ENCODE measurements around the gene CYP2A13.
A peak's percentile ranks its signal among the peaks of the same experiment; 100 is the strongest.
"Not testable (repeated sequence)": the region's sequence is repeated elsewhere in the genome, so short reads cannot be mapped to it uniquely, and the experiment has no call there.

The CYP2A13 gene

GRCh38 chr19:41089959-41090358, 1.7 kb downstream of the CYP2A13 start:
- Histone ChIP-seq H3K36me3 (no peaks in the 10 kb centered on the region), H3K27ac (no peak overlapping the region), H3K4me3 (no peak overlapping the region), H3K9me3 (no peaks in the 10 kb centered on the region), H3K9ac (no peak overlapping the region), H3K4me2 (no peak overlapping the region), H3K27me3 (no peaks in the 10 kb centered on the region), H3K4me1 (no peaks in the 10 kb centered on the region), H4K20me1 (no peaks in the 10 kb centered on the region)
- no peak for TF ChIP-seq Cebpa-rat (IDR thresholded peaks at IDR 0.05)

DNA sequence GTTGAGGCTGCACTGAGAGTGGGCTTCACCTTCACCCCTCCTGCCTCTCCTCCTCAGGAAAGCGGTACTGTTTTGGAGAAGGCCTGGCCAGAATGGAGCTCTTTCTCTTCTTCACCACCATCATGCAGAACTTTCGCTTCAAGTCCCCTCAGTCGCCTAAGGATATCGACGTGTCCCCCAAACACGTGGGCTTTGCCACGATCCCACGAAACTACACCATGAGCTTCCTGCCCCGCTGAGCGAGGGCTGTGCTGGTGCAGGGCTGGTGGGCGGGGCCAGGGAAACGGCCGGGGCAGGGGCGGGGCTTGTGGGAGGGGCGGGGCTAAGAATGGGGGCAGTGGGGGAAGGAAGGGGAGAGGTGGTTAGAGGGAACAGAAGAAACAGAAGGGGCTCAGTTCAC, 7.5 kb downstream of the CYP2A13 start:
- H3K4me3 ChIP-seq: no peak overlapping the region
- H3K4me2 ChIP-seq: no peak overlapping the region

GRCh38 chr19:41096353-41096752, 8.1 kb downstream of the CYP2A13 start:
- no peak for TF ChIP-seq Cebpa-rat (IDR thresholded peaks at IDR 0.05)
- H3K27me3 ChIP-seq: no peaks in the 10 kb centered on the region
- H3K4me2 ChIP-seq: no peak overlapping the region

More for the DNA sequence above, 7.5 kb downstream of the CYP2A13 start:
- H3K9me3 ChIP-seq: peaks cover 27% of the 10 kb centered on the region
- H3K4me1 ChIP-seq: no peaks in the 10 kb centered on the region
- H3K9ac ChIP-seq: no peak overlapping the region
- no peak overlapping the region for H3K27ac ChIP-seq
- H3K27me3 ChIP-seq: no peaks in the 10 kb centered on the region
- no peaks in the 10 kb centered on the region for H4K20me1 ChIP-seq
- no peak for TF ChIP-seq Cebpa-rat (IDR thresholded peaks at IDR 0.05)
- no peaks in the 10 kb centered on the region for H3K36me3 ChIP-seq

GRCh38 chr19:41097302-41097701, 9.1 kb downstream of the CYP2A13 start:
- H3K27ac ChIP-seq: no peak overlapping the region
- H3K9ac ChIP-seq: no peak overlapping the region
- H3K4me2 ChIP-seq: no peak overlapping the region
- no peaks in the 10 kb centered on the region for H3K36me3 ChIP-seq
- H4K20me1 ChIP-seq: no peaks in the 10 kb centered on the region
- peaks cover 31% of the 10 kb centered on the region for H3K9me3 ChIP-seq
- no peak overlapping the region for H3K4me3 ChIP-seq
- H3K4me1 ChIP-seq: no peaks in the 10 kb centered on the region
- TF ChIP-seq Cebpa-rat (IDR thresholded peaks at IDR 0.05): no peak
- no peaks in the 10 kb centered on the region for H3K27me3 ChIP-seq

More at GRCh38 chr19:41096353-41096752, 8.1 kb downstream of the CYP2A13 start:
- no peaks in the 10 kb centered on the region for H3K4me1 ChIP-seq
- H3K9ac ChIP-seq: no peak overlapping the region
- peaks cover 27% of the 10 kb centered on the region for H3K9me3 ChIP-seq
- H3K36me3 ChIP-seq: no peaks in the 10 kb centered on the region
- H4K20me1 ChIP-seq: no peaks in the 10 kb centered on the region
- H3K4me3 ChIP-seq: no peak overlapping the region
- H3K27ac ChIP-seq: no peak overlapping the region

GRCh38 chr19:41098762-41099161, 10.5 kb downstream of the CYP2A13 start:
- Histone ChIP-seq H3K9me3 (peaks cover 38% of the 10 kb centered on the region), H3K4me3 (no peak overlapping the region), H3K36me3 (no peaks in the 10 kb centered on the region), H3K27me3 (no peaks in the 10 kb centered on the region), H3K9ac (no peak overlapping the region), H4K20me1 (no peaks in the 10 kb centered on the region), H3K4me2 (no peak overlapping the region), H3K27ac (no peak overlapping the region), H3K4me1 (no peaks in the 10 kb centered on the region)
- TF ChIP-seq Cebpa-rat (IDR thresholded peaks at IDR 0.05): no peak

GRCh38 chr19:41102210-41102609, 14.0 kb downstream of the CYP2A13 start:
- not testable (repeated sequence) for H3K4me3 ChIP-seq, H3K9ac ChIP-seq, H3K27me3 ChIP-seq, H4K20me1 ChIP-seq, H3K4me2 ChIP-seq, H3K4me1 ChIP-seq, H3K27ac ChIP-seq, H3K36me3 ChIP-seq
- peaks cover 30% of the 10 kb centered on the region for H3K9me3 ChIP-seq

- Histone ChIP-seq H3K36me3 (no peaks in the 10 kb centered on the region), H3K4me2 (no peak overlapping the region), H4K20me1 (no peaks in the 10 kb centered on the region), H3K27me3 (no peaks in the 10 kb centered on the region), H3K4me1 (peaks cover 4% of the 10 kb centered on the region), H3K27ac (no peak overlapping the region), H3K9ac (no peak overlapping the region), H3K4me3 (no peak overlapping the region), H3K9me3 (peaks cover 11% of the 10 kb centered on the region)
- peak; percentile 48; the same call in 1 of the 2 replicates for TF ChIP-seq Cebpa-rat (IDR thresholded peaks at IDR 0.05)
Observed at GRCh38 chr19:41106177-41106576, 17.9 kb downstream of the CYP2A13 start.

DNA sequence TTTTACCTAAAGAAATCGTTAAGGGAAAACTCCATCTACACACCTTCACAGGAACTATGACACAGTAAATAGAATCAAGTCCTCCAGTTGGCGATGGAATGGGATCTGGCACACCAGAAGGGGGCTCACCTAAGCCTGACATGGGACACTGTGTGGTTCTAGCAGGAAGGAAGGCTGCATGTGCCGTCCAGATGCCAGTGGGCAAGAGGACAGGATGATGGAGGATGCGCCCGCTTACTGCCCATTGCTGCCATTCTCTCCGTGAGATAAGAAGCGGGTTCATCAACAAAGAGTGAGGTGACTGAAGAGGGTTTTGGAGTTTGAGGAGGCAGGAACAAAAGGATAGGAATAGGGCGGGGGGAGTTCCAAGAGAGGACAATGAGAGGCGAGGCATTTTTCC, 23.0 kb downstream of the CYP2A13 start:
- H3K4me1 ChIP-seq: peaks cover 24% of the 10 kb centered on the region
- H3K4me3 ChIP-seq: no peak overlapping the region
- TF ChIP-seq Cebpa-rat (IDR thresholded peaks at IDR 0.05): no peak
- no peaks in the 10 kb centered on the region for H3K36me3 ChIP-seq
- no peak overlapping the region for H3K9ac ChIP-seq
- H3K4me2 ChIP-seq: peak overlapping the region; percentile 61
- no peak overlapping the region for H3K27ac ChIP-seq
- no peaks in the 10 kb centered on the region for H4K20me1 ChIP-seq
- H3K27me3 ChIP-seq: no peaks in the 10 kb centered on the region
- H3K9me3 ChIP-seq: no peaks in the 10 kb centered on the region

GRCh38 chr19:41111750-41112295, 23.6 kb downstream of the CYP2A13 start:
- Histone ChIP-seq H3K27me3 (no peaks in the 10 kb centered on the region), H3K4me3 (no peak overlapping the region), H3K27ac (no peak overlapping the region), H3K9me3 (no peaks in the 10 kb centered on the region), H3K4me2 (peak overlapping the region; percentile 61), H4K20me1 (no peaks in the 10 kb centered on the region), H3K4me1 (peaks cover 24% of the 10 kb centered on the region), H3K9ac (no peak overlapping the region), H3K36me3 (no peaks in the 10 kb centered on the region)
- no peak for TF ChIP-seq Cebpa-rat (IDR thresholded peaks at IDR 0.05)

- no peaks in the 10 kb centered on the region for H3K36me3 ChIP-seq
- no peaks in the 10 kb centered on the region for H4K20me1 ChIP-seq
- TF ChIP-seq Cebpa-rat (IDR thresholded peaks at IDR 0.05): no peak
- no peaks in the 10 kb centered on the region for H3K9me3 ChIP-seq
- peaks cover 24% of the 10 kb centered on the region for H3K4me1 ChIP-seq
- H3K9ac ChIP-seq: no peak overlapping the region
- H3K27me3 ChIP-seq: no peaks in the 10 kb centered on the region
- no peak overlapping the region for H3K4me3 ChIP-seq
- H3K4me2 ChIP-seq: no peak overlapping the region
- H3K27ac ChIP-seq: no peak overlapping the region
Observed at GRCh38 chr19:41112728-41113290, 24.6 kb downstream of the CYP2A13 start.

DNA sequence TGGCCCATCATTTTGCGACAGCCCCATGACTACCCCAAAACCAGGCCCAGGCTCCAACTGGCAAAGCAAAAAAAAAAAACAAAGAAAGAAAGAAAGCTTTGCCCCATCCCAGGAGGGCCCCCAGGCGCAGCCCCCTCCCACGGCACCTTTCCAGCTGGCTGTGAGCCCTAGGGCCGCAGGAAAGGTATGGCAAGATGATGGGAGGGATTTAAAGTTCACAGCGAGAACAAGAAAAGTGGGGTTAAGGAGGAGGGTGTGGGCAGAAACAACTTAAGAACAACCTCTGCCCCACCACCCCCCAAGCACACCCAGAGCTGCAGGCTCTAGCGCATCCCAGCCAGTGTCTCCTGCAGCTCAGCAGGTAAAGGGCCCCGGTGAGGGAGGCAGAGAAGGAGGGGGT, 25.9 kb downstream of the CYP2A13 start, which contains the start of gene CYP2F1:
Gene CYP2F1, plus strand, starts transcription at position 301 of the 400 bp plus-strand sequence. CDS start 1,757 bp downstream, outside the sequence.
- Histone ChIP-seq H4K20me1 (no peaks in the 10 kb centered on the region), H3K4me3 (no peak within 1 kb of the TSS), H3K36me3 (no peaks in the 10 kb centered on the region), H3K4me2 (no peak within 1 kb of the TSS), H3K27ac (no peak within 1 kb of the TSS), H3K9me3 (no peaks in the 10 kb centered on the region), H3K4me1 (peaks cover 24% of the 10 kb centered on the region), H3K27me3 (no peaks in the 10 kb centered on the region), H3K9ac (no peak within 1 kb of the TSS)
- no peak for TF ChIP-seq Cebpa-rat (IDR thresholded peaks at IDR 0.05)

Measured in BLaER1 (cell line).